Heart left ventricle (tissue), 13 donors: ENCODE data around the gene PRICKLE3.

Experiments used
- POLR2A ChIP-seq, 2 donors: fragments of 450-650 bp; IDR thresholded peaks; one replicate each; pipeline ENCODE4 v1.6.1; 2017; ENCODE audit warnings: antibody characterized with exemption in 2 of 2, mild to moderate bottlenecking in 2 of 2, moderate library complexity in 2 of 2
- TF ChIP-seq, protein P1 (sequence below), 12 donors: fragments of 200-600 bp; sonication (generic) in 4 of 12; IDR thresholded peaks; one replicate each; pipeline versions ENCODE4 v1.5.0 to v1.8.0; 2018 to 2022; ENCODE audit warnings: antibody characterized with exemption in 12 of 12, mild to moderate bottlenecking in 5 of 12
- donor health status: ischemic (EF 13 %, LVEDD 7.1; RV severe dilation, severe dysfunction).
- donor health status: DM: no; HTN: yes; CAD: no.
- donor health status: DM: no; HTN: no; CAD: no.
- donor health status: ischemic (EF 25% LVEDD 6.9; RV normal size, moderate dysfunction).
- donor health status: ischemic (EF 25% LVEDD 5.7; RV mildly dilated, moderate dysfunction).
- donor health status: ischemic (EF 35%, LVEDD 5.7; RV mildly dilated, moderate dysfunction).
- donor health status: nonischemic (EF 11% LVEDD 7.7; RV severe dilation, severe dysfunction).
- donor health status: DM: yes; HTN: yes; CAD: no.
- donor health status: PGD.
- donor health status: ischemic (EF 29% LVEDD 5.4; RV normal size, mild dysfunction).
- donor health status: nonischemic (EF 23%, LVEDD 6.1; RV moderate dilation, normal function).

DNA sequence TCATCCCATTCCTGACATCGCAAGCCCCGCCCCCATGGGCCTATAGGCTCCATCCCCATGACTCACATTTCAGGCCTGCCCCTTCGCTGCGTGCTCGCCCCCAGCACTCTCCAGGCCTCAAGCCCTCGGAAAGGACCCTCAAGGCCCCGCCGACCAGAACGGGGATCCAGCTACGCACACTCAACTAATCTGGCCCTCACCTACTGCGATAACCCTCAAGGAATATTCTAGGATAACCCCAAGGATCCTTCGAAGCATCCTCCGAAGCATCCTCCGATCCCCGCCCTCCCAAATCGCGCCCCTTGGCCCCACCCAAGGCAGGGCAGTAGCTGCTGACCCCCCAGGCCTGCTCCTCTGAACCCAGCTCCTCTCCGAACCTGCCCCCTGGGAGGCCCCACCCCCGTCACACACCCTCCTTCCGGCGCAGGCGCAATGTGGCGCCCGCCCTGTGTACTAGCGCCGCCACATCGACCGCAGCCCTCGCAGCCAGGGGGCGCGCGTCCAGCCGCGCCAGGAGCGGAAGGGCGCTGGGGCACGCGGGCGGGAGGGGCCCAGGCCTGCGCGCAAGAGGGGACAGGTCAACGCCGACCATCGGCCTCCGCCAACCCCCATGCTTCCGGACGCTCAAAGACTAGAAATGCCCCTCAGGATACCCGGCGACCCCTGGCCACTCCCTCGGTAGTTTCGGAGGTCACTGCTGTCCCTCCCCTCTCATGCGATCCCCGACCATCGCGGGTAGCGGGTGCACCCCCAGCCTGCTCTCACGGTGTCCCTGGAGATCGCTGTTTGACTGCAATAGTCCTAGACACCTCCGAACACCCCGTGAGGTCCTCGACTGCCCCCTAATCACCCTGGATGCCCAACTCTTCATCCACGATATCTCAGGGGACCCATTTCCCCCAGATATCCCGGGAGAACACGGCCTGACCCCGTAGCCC lies 30.0 kb downstream of the PRICKLE3 start:
- TF ChIP-seq, protein P1, sequence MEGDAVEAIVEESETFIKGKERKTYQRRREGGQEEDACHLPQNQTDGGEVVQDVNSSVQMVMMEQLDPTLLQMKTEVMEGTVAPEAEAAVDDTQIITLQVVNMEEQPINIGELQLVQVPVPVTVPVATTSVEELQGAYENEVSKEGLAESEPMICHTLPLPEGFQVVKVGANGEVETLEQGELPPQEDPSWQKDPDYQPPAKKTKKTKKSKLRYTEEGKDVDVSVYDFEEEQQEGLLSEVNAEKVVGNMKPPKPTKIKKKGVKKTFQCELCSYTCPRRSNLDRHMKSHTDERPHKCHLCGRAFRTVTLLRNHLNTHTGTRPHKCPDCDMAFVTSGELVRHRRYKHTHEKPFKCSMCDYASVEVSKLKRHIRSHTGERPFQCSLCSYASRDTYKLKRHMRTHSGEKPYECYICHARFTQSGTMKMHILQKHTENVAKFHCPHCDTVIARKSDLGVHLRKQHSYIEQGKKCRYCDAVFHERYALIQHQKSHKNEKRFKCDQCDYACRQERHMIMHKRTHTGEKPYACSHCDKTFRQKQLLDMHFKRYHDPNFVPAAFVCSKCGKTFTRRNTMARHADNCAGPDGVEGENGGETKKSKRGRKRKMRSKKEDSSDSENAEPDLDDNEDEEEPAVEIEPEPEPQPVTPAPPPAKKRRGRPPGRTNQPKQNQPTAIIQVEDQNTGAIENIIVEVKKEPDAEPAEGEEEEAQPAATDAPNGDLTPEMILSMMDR (IDR thresholded peaks at IDR 0.05), result peak; percentile 55 to 88 (median 74)
- peak in 1 of 2 donors; percentile 60 for TF ChIP-seq POLR2A (IDR thresholded peaks at IDR 0.05)
